WI38 (cell line): ENCODE results near the gene KLHL24.

Experiments
- H3K4me3 ChIP-seq: 2 replicates; pipeline ENCODE4 v1.5.1; 2011; ENCODE audit warnings: low read depth, mild to moderate bottlenecking, control low read depth, low read length
- CTCF ChIP-seq: IDR thresholded peaks from 2 replicates; pipeline ENCODE4 v1.5.1; 2012; ENCODE audit warnings: low read depth, mild to moderate bottlenecking, control low read depth, low read length

Gene KLHL24

GRCh38 chr3:183635431-183636220 lies at the start of gene KLHL24:
Gene KLHL24, plus strand, starts transcription at chr3:183635623. Its CDS starts 14,734 bp downstream, at chr3:183650357.
- peak; percentile 9; the same call in 1 of the 2 replicates for TF ChIP-seq CTCF
- H3K4me3 ChIP-seq: peak within 1 kb of the TSS; percentile 88

GRCh38 chr3:183586477-183586876 lies 48.9 kb upstream of the KLHL24 start:
- no peak for TF ChIP-seq CTCF
- H3K4me3 ChIP-seq: no peak overlapping the region

GRCh38 chr3:183587336-183587735 lies 48.1 kb upstream of the KLHL24 start:
- no peak overlapping the region for H3K4me3 ChIP-seq
- TF ChIP-seq CTCF: no peak

- TF ChIP-seq CTCF: no peak
- no peak overlapping the region for H3K4me3 ChIP-seq
Measured at GRCh38 chr3:183590442-183590841, 45.0 kb upstream of the KLHL24 start.

GRCh38 chr3:183591881-183592521 lies 43.4 kb upstream of the KLHL24 start:
- no peak overlapping the region for H3K4me3 ChIP-seq
- TF ChIP-seq CTCF: no peak

- no peak overlapping the region for H3K4me3 ChIP-seq
- no peak for TF ChIP-seq CTCF
Measured at GRCh38 chr3:183592821-183593220, 42.6 kb upstream of the KLHL24 start.

GRCh38 chr3:183594636-183595035 lies 40.8 kb upstream of the KLHL24 start:
- no peak for TF ChIP-seq CTCF
- H3K4me3 ChIP-seq: no peak overlapping the region
